Activated CD4-positive, alpha-beta T cell treated with anti-CD3 and anti-CD28 coated beads for 48 hours (primary cell): ENCODE results near the gene HSPG2.

Experiments used
- DNase-seq: peaks from one replicate; pipeline ENCODE4 v3.0.0-alpha.2; 2020

Gene HSPG2

GRCh38 chr1:21857840-21858670, 79.1 kb downstream of the HSPG2 start:
- DNase-seq: no peak

GRCh38 chr1:21857142-21857839, 79.8 kb downstream of the HSPG2 start:
- no peak for DNase-seq

GRCh38 chr1:21855257-21856096, 81.6 kb downstream of the HSPG2 start:
- no peak for DNase-seq

- no peak for DNase-seq
Measured at GRCh38 chr1:21854751-21855131, 82.4 kb downstream of the HSPG2 start.

GRCh38 chr1:21854090-21854750, 82.9 kb downstream of the HSPG2 start:
- no peak for DNase-seq

GRCh38 chr1:21853131-21853427, 84.0 kb downstream of the HSPG2 start:
- DNase-seq: no peak

GRCh38 chr1:21852282-21853130, 84.6 kb downstream of the HSPG2 start:
- DNase-seq: no peak

GRCh38 chr1:21851430-21852250, 85.5 kb downstream of the HSPG2 start:
- no peak for DNase-seq

- DNase-seq: no peak
Measured at GRCh38 chr1:21849909-21850576, 87.1 kb downstream of the HSPG2 start.

- DNase-seq: no peak
Measured at GRCh38 chr1:21848524-21849174, 88.5 kb downstream of the HSPG2 start.

- DNase-seq: no peak
Measured at GRCh38 chr1:21847223-21848205, 89.6 kb downstream of the HSPG2 start.

- no peak for DNase-seq
Measured at GRCh38 chr1:21845646-21846641, 91.2 kb downstream of the HSPG2 start.

GRCh38 chr1:21843996-21844395, 93.1 kb downstream of the HSPG2 start:
- DNase-seq: no peak

- no peak for DNase-seq
Measured at GRCh38 chr1:21843208-21843607, 93.9 kb downstream of the HSPG2 start.

- DNase-seq: no peak
Measured at GRCh38 chr1:21842606-21843162, 94.4 kb downstream of the HSPG2 start.

- DNase-seq: no peak
Measured at GRCh38 chr1:21841852-21842466, 95.2 kb downstream of the HSPG2 start.

- DNase-seq: no peak
Measured at GRCh38 chr1:21840981-21841380, 96.1 kb downstream of the HSPG2 start.
